Measurements from ENCODE around the gene SLITRK3.

- TF ChIP-seq CTCF (IDR thresholded peaks at IDR 0.05) = no peak
- TF ChIP-seq POLR2A (IDR thresholded peaks at IDR 0.05) = no peak
Observed at GRCh38 chr3:165212580-165212979, 16.4 kb upstream of the SLITRK3 start.
